ENCODE results near the gene GGTLC1. TPM values are rescaled to one million over a fixed set of nuclear protein-coding genes. Genes with fewer than 3 reads are reported as not detected.
"Not testable (repeated sequence)": the region's sequence is repeated elsewhere in the genome, so short reads cannot be mapped to it uniquely, and the experiment has no call there.

The GGTLC1 gene
- total and polyA plus RNA-seq, 2 experiments from 2014 or later, result not detected

- not testable (repeated sequence) for H3K36me3 ChIP-seq (ENCODE audit: insufficient read depth); H3K9me3 Mint-ChIP-seq; H3K36me3 Mint-ChIP-seq (ENCODE audit: low read depth); DNase-seq (ENCODE audit: low spot score); H3K9me2 ChIP-seq (ENCODE audit: insufficient read depth); H3K27me3 ChIP-seq (ENCODE audit: insufficient read depth); H4K20me1 ChIP-seq (replicated peaks; ENCODE audit: insufficient read depth); H3K4me1 ChIP-seq (ENCODE audit: insufficient read depth); H3K4me3 ChIP-seq; H2AFZ ChIP-seq; H3K4me3 Mint-ChIP-seq; H3K27ac Mint-ChIP-seq; ATAC-seq; H3K4me2 ChIP-seq; H3K27ac ChIP-seq (ENCODE audit: low read depth); H3K79me2 ChIP-seq (replicated peaks; ENCODE audit: insufficient read depth); H3F3A ChIP-seq (replicated peaks; ENCODE audit: low read depth); H3K27me3 Mint-ChIP-seq (ENCODE audit: insufficient read depth, low read depth, poor library complexity)
- peaks cover 11% of the 10 kb centered on the region for H3K4me1 Mint-ChIP-seq
These were observed 1.9 kb downstream of the GGTLC1 start for GRCh38 chr20:23986716-23987115.

DNA sequence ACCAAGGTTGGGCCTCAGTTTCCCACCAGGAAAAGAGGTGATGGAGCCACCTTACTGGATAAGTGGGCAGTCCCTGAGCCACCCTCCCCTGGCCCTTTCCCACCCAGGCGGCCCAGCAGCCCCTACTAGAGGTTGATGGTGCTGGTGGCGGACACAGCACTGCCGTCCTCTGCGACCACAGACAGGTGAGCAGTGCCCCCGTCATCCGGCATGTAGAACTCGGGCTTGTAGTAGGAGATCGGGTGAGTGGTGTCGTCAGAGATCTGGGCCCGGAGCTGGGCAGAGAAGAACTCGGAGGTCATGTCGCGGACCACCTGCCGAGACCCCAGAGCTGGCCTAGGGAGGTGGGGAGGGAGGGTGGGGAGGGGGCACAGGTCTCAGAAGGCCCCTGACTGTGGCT, 2.3 kb downstream of the GGTLC1 start:
- H3K4me3 ChIP-seq; H3K36me3 ChIP-seq (ENCODE audit: insufficient read depth); H3F3A ChIP-seq (replicated peaks; ENCODE audit: low read depth); H3K27me3 ChIP-seq (ENCODE audit: insufficient read depth); H3K36me3 Mint-ChIP-seq (ENCODE audit: low read depth); H3K9me3 Mint-ChIP-seq; H3K27me3 Mint-ChIP-seq (ENCODE audit: insufficient read depth, low read depth, poor library complexity); H3K27ac ChIP-seq (ENCODE audit: low read depth); H3K4me3 Mint-ChIP-seq; H3K27ac Mint-ChIP-seq; H3K4me1 ChIP-seq (ENCODE audit: insufficient read depth); H2AFZ ChIP-seq; H3K4me2 ChIP-seq; DNase-seq (ENCODE audit: low spot score); ATAC-seq; H3K79me2 ChIP-seq (replicated peaks; ENCODE audit: insufficient read depth); H4K20me1 ChIP-seq (replicated peaks; ENCODE audit: insufficient read depth); H3K9me2 ChIP-seq (ENCODE audit: insufficient read depth): not testable (repeated sequence)
- H3K4me1 Mint-ChIP-seq, result peaks cover 11% of the 10 kb centered on the region

DNA sequence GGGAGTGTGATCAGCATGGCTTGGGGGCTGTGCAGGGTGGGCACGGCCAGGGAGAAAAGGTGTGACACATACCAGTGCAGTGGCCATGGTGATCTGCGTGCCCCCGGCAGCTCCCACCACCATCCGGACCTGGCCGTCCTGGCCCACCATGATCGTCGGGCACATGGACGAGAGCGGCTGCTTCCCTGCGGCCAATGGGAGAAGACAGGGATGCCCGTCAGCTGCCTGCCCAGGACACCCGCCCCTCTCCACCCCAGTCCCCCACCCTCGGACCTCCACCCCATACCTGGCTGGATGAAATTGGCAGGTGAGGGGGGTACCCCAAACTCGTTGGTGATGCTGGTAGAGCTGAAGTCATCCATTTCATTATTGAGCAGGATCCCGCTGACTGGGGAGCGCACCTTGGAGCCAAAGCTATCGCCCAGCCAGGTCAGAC, 2.8 kb downstream of the GGTLC1 start:
- DNase-seq (ENCODE audit: low spot score); H3K27me3 Mint-ChIP-seq (ENCODE audit: insufficient read depth, low read depth, poor library complexity); H3K4me3 Mint-ChIP-seq; H3K9me2 ChIP-seq (ENCODE audit: insufficient read depth); H3F3A ChIP-seq (replicated peaks; ENCODE audit: low read depth); H3K36me3 ChIP-seq (ENCODE audit: insufficient read depth); H3K4me3 ChIP-seq; ATAC-seq; H3K27ac ChIP-seq (ENCODE audit: low read depth); H2AFZ ChIP-seq; H3K4me1 ChIP-seq (ENCODE audit: insufficient read depth); H3K79me2 ChIP-seq (replicated peaks; ENCODE audit: insufficient read depth); H3K27ac Mint-ChIP-seq; H3K4me2 ChIP-seq; H4K20me1 ChIP-seq (replicated peaks; ENCODE audit: insufficient read depth); H3K27me3 ChIP-seq (ENCODE audit: insufficient read depth); H3K36me3 Mint-ChIP-seq (ENCODE audit: low read depth); H3K9me3 Mint-ChIP-seq: not testable (repeated sequence)
- peaks cover 11% of the 10 kb centered on the region for H3K4me1 Mint-ChIP-seq

DNA sequence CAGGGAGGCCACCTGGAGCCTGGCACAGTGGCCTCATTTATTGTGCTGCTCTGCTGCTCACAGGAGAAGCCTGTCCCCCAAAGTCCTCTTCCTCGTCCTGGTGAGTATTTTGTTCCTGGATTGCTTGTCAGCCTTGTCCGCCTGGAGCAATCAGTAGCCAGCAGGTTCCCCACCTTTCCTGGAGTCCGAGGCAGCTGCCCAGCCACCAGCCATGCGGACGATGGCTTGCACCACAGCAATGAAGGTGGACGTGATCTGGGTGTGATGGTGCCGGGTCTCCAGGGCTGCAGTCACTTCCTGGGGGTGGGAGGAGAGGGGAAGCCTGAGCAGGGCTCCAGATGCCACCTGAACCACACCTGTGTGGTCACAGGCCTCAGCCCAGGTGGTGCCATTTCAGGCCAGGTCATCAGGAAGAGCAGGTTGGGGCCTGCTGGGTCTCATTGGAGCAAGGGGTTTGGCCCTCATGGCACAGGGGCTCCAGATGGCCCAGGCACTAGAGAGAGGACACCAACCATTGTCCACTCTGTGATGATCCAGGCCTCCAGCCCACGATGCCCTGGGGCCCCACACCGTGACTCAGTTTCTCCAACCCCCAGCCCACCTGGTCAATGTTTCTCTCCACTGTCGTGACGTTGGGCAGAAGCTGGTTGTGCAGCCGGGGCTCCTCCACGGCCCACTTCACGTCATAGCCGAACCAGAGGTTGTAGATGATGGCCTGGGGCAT, 3.4 kb downstream of the GGTLC1 start:
- H3K79me2 ChIP-seq (replicated peaks; ENCODE audit: insufficient read depth); H3K27me3 ChIP-seq (ENCODE audit: insufficient read depth); H4K20me1 ChIP-seq (replicated peaks; ENCODE audit: insufficient read depth); H3K4me3 Mint-ChIP-seq; H3K36me3 ChIP-seq (ENCODE audit: insufficient read depth); H3K4me2 ChIP-seq; H3K27me3 Mint-ChIP-seq (ENCODE audit: insufficient read depth, low read depth, poor library complexity); ATAC-seq; H3K4me3 ChIP-seq; H3K9me2 ChIP-seq (ENCODE audit: insufficient read depth); H3K9me3 Mint-ChIP-seq; H3K4me1 ChIP-seq (ENCODE audit: insufficient read depth); H3K27ac Mint-ChIP-seq; DNase-seq (ENCODE audit: low spot score); H3K27ac ChIP-seq (ENCODE audit: low read depth); H3K36me3 Mint-ChIP-seq (ENCODE audit: low read depth); H2AFZ ChIP-seq; H3F3A ChIP-seq (replicated peaks; ENCODE audit: low read depth): not testable (repeated sequence)
- peaks cover 11% of the 10 kb centered on the region for H3K4me1 Mint-ChIP-seq

DNA sequence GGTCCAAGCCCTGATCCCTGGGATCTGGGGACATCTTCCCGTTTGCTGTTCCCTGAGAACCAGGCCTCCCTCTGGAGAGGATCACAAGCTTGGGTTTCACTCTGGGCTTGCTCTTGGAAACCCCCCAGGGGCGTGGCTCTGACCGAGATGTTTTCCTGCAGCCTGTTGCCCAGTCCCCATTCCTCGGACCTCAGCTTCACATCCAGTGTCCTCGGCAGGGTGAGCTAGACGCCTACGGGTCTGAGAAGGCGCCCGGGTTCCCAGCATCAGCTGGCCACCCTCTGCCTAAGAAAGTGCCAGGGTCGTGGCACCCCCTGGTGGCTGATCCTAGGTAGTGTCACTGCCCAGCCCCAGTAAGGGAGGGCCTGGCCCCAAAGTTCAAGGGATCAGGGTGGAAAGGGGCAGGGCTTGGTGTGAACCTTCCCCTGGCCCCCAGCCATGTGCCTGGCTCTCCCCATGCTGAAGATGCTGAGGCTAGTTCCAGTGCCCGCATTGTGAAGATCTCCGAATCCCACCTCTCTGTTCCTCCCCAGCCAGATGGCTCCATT, 4.0 kb downstream of the GGTLC1 start:
- not testable (repeated sequence) for H3K4me3 ChIP-seq; H3K27ac Mint-ChIP-seq; H3F3A ChIP-seq (replicated peaks; ENCODE audit: low read depth); H3K4me1 ChIP-seq (ENCODE audit: insufficient read depth); H3K79me2 ChIP-seq (replicated peaks; ENCODE audit: insufficient read depth); H3K27me3 Mint-ChIP-seq (ENCODE audit: insufficient read depth, low read depth, poor library complexity); H3K9me2 ChIP-seq (ENCODE audit: insufficient read depth); H2AFZ ChIP-seq; ATAC-seq; H3K9me3 Mint-ChIP-seq; H3K27ac ChIP-seq (ENCODE audit: low read depth); H3K4me3 Mint-ChIP-seq; DNase-seq (ENCODE audit: low spot score); H3K36me3 Mint-ChIP-seq (ENCODE audit: low read depth); H3K27me3 ChIP-seq (ENCODE audit: insufficient read depth); H3K36me3 ChIP-seq (ENCODE audit: insufficient read depth); H3K4me2 ChIP-seq; H4K20me1 ChIP-seq (replicated peaks; ENCODE audit: insufficient read depth)
- peaks cover 11% of the 10 kb centered on the region for H3K4me1 Mint-ChIP-seq

- H3K9me3 Mint-ChIP-seq; H3F3A ChIP-seq (replicated peaks; ENCODE audit: low read depth); H3K27me3 ChIP-seq (ENCODE audit: insufficient read depth); H2AFZ ChIP-seq; H3K4me3 ChIP-seq; H3K79me2 ChIP-seq (replicated peaks; ENCODE audit: insufficient read depth); H3K9me2 ChIP-seq (ENCODE audit: insufficient read depth); H3K4me1 ChIP-seq (ENCODE audit: insufficient read depth); H3K36me3 ChIP-seq (ENCODE audit: insufficient read depth); H4K20me1 ChIP-seq (replicated peaks; ENCODE audit: insufficient read depth); H3K27ac Mint-ChIP-seq; H3K4me3 Mint-ChIP-seq; H3K27ac ChIP-seq (ENCODE audit: low read depth); DNase-seq (ENCODE audit: low spot score); H3K27me3 Mint-ChIP-seq (ENCODE audit: insufficient read depth, low read depth, poor library complexity); ATAC-seq; H3K36me3 Mint-ChIP-seq (ENCODE audit: low read depth); H3K4me2 ChIP-seq: not testable (repeated sequence)
- H3K4me1 Mint-ChIP-seq, result peaks cover 11% of the 10 kb centered on the region
These were observed 6.2 kb downstream of the GGTLC1 start for GRCh38 chr20:23982112-23983018.
